M059J (cell line): ENCODE results near the gene RNU1-3. TPM values are rescaled to one million over a fixed set of nuclear protein-coding genes. Genes with fewer than 3 reads are reported as not detected.
A peak's percentile ranks its signal among the peaks of the same experiment; 100 is the strongest.
"Not testable (repeated sequence)": the region's sequence is repeated elsewhere in the genome, so short reads cannot be mapped to it uniquely, and the experiment has no call there.

ENCODE experiments used
- DNase-seq: peaks from one replicate; pipeline ENCODE4 v3.0.0-alpha.2; 2012; ENCODE audit warnings: low read depth
- total RNA-seq: library from RNA; depleted of rRNA; stranded (reverse); fragments of >200 nt; shearing (Covaris generic); gene quantifications from 2 replicates; pipeline ENCODE4 v1.2.3, GENCODE V29; 2014

RNU1-3 gene
- total RNA-seq, 1 experiment from 2014 or later = not detected

DNA sequence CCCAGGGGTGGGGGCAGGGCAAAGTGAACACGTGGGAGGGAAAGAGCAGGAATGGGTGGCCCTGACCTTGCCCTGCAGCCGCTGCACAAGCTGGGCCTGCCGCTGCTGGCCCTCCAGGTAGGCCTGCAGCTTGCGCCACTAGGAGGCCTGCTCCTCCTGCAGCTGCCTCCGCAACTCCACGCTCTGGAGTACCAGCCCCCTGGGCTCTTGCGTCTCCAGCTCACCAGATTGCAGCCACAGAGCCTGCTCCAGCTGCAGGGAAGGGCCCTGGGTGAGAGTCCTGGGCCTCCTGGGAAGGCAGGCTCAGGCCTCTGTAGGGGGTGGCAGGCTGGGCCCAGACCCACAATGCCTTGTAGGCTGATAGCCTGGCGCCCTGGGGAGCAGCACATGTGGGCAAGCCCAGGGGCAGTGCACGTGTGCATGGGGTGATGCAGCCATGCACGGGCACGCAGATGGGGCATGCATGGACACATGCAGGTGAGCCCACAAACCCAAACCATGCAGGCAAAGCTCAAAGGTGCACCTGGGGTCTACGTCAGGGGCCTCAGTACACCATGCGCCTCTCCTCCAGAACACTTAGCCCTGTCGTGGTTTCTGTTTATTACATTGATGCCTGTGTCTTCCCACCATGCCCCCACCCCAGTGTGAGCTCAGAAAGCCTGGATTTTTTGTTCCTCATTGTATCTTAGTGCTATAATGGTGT, 9.6 kb downstream of the RNU1-3 start:
- DNase-seq = not testable (repeated sequence)

DNA sequence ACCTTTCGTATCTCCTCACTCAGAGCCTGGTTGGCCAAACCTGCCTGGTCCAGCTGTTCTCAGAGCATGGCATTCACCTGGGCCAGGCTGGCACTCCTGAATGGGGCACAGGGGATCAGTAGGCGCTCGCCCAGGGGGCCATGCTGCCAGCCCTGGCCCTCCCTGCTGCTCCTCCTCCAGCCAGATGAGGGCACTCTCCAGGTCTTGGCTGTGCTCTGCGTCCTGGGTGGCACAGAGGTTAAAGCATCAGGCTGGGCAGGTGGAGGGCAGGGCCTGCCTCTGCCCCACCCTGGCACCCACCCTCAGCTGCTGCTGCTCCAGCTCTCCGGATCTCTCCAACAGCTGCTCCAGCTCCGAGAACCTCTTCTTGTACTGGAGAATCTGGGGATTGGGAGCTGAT, 10.2 kb downstream of the RNU1-3 start:
- DNase-seq = not testable (repeated sequence)

DNA sequence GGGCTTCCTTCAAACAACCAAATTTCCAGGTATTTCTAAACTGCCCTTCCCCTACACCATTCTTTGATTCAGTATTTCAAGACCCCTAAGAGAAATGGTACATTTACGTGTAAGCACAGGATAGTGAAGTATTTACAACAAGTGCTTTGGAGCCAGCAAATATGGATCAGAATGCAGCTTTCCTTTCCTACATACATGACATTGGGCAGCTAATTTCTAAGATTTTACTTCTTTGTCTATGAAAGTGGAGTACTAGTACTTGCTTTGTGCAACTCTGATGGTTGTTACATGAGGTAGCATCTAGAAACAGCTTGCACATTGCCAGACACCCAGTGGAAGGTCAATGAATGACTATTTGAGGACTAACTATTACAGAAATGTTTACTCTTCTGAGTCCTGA, 15.2 kb downstream of the RNU1-3 start:
- not testable (repeated sequence) for DNase-seq

DNA sequence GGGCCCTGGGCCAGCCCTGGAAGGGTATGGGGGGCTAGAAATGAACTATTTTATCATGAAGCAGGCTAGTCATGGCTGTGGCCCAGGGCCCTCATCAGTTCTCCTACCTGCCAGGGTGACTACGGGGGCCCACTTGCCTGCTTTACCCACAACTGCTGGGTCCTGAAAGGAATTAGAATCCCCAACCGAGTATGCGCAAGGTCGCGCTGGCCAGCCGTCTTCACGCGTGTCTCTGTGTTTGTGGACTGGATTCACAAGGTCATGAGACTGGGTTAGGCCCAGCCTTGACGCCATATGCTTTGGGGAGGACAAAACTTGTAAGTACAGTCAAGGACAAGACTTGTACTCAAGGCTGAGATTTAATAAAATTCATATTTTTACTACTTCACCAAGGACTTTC, 16.8 kb downstream of the RNU1-3 start:
- not testable (repeated sequence) for DNase-seq

GRCh38 chr1:16649390-16649789, 17.4 kb downstream of the RNU1-3 start:
- DNase-seq = not testable (repeated sequence)

- DNase-seq = not testable (repeated sequence)
These were observed 18.0 kb downstream of the RNU1-3 start for GRCh38 chr1:16648756-16649155.

DNA sequence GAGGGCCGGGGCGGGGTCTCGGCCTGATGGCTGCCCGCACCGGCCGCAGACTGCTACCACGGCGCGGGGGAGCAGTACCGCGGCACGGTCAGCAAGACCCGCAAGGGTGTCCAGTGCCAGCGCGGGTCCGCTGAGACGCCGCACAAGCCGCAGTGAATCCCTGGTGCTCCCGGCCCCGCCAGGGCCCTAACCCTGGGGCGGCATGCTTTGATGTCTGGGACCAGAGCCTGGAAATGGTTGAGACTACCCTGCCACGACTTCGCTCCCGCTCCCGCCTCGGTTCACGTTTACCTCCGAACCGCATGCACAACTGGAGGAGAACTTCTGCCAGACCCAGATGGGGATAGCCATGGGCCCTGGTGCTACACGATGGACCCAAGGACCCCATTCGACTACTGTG, 18.5 kb downstream of the RNU1-3 start:
- not testable (repeated sequence) for DNase-seq

DNA sequence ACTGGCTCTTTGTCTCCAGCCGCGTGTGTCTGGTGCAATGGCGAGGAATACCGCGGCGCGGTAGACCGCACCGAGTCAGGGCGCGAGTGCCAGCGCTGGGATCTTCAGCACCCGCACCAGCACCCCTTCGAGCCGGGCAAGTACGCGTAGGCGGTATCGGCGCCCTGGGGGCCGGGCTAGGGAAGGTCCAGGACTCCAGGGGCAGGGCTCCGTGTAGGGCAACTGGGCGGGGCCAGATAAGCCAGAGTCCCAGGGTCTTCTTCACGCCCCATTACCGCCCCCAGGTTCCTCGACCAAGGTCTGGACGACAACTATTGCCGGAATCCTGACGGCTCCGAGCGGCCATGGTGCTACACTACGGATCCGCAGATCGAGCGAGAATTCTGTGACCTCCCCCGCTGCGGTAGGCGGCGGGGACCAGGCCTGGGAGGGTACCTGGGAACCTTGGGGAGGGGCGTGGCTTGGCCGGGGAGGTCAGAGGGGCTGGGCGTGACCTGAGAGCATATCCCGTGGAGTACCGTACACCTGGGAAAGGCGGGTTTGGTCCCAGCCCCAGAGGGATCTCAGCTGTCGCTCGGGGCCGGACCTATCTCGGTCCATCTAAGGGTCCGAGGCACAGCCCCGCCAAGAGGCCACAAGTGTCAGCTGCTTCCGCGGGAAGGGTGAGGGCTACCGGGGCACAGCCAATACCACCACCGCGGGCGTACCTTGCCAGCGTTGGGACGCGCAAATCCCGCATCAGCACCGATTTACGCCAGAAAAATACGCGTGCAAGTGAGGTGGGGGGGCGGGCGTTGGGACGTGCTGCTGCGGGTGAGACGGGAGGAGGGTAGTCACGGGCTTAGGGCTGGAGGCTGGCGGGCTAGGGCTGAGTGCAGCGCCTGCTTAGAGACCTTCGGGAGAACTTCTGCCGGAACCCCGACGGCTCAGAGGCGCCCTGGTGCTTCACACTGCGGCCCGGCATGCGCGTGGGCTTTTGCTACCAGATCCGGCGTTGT, 19.3 kb downstream of the RNU1-3 start:
- not testable (repeated sequence) for DNase-seq

- not testable (repeated sequence) for DNase-seq
These were observed 20.0 kb downstream of the RNU1-3 start for GRCh38 chr1:16646716-16647115.

GRCh38 chr1:16646061-16646664, 20.6 kb downstream of the RNU1-3 start:
- not testable (repeated sequence) for DNase-seq

DNA sequence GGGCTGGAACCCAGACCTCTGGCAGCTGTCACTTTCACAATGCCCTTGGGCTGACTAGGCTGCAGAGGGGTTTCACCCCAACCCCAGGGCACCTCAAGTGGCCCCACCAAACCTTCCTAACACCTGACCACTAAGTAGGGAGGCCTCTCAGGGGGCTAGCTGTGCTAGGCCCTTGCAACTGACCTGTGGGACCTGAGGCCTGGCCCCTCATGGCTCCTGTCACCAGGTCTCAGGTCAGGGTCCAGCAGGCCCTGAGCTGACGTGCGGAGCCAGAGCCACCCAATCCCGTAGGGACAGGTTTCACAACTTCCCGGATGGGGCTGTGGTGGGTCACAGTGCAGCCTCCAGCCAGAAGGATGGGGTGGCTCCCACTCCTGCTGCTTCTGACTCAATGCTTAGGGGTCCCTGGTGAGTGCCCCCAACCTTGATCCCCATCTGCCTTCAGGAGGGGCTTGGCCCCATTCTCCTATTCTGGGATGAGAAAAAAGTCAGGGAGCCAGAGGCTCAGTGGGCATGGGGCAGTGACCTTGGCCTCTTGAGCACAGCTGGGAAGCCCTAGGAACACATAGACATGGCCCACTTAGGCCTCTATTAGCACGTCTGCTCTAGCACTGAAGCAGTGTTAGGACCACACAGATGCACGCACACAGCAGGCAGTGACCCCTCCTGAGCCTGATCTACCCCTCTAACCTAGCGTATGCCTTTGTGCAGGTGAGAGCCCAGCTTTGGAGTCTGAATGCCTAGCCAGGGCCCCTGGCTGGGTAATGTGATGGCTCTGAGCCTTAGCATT, 21.3 kb downstream of the RNU1-3 start:
- not testable (repeated sequence) for DNase-seq

DNA sequence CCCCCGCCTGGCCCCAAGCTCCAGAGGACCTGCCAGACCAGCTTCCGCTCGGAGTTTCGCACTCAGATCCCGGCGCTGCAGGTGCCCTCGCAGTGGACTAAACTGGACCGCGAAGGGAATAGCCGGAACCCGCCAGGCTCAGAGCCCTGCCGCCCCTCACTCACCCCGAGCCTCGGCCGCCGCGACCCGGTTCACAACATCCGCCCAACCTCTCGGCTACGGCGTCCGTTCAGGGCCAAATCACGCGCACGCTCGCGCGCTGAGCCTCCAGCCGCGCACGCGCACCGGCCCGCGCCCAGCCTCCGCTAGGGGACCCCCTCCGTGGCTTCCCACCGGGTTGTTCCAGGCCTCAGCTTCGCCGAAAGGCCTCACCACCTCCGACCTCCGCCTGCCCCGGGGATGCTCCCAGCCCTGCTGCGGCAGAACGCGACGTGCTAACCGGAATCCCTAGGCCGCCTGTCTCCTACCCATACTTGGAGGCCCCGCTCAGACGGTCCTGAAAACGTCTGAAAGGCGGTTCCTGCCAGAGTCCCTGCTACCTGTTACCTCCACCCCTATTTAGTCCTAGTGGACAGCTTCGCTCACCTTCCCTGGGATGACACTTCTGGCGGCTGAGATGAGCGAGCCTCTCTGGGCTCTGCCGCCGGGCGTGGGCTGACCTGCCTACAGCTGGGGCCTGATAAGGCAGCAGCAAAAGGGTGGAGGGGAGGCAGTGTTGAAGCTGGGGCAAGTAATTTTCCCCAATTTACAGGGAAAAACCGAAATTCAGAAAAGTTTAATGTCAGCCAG, 22.1 kb downstream of the RNU1-3 start:
- peak; percentile 94 for DNase-seq

DNA sequence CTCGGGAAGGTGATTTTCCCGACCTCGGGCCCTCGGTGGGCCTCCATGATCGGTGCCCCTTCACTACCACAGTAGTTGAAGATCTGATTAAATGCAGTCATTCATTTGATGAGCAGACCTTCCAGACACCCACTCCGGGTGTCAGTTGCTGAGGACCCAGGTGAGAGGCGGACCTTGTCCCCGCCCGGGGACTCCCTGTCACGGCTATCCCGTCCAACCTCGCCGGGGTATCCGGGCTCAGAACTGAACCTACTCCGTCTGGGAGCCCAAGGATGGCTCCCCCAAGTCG, 22.6 kb downstream of the RNU1-3 start:
- DNase-seq = no peak

DNA sequence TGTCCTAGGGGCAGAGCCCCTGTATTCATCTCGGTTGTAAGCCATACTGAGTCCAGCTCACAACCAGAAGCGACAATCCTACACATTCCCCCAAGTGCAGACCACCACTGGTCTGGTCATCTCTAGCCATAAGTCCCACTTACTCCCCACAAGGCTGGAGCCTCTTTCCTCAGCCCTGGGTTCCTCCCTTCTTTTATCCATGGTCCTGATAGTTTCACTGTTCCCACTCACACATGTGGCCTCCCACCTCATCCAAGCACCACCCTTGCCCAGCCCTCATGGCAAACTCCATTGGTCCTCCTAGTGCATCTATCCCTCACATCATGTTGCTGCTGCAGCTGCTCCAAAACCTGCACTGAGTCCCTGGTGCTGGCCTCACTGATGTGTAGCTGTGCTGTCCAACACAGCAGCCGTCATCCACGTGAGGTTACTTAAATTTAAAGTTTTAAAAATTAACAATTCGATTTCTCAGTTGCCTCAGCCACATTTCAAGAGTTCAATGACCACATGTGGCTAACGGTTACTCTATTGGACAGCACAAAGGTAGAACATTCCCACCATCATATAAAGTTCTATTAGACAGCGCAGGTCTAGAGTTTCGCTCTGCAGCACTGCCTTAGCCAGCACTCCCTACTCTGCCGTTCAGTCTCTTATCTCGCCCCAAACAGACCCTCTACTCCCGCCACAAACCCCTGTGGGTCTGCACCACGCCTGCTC, 23.1 kb downstream of the RNU1-3 start:
- DNase-seq = peak; percentile 36

GRCh38 chr1:16643001-16643411, 23.7 kb downstream of the RNU1-3 start:
- DNase-seq = not testable (repeated sequence)

DNA sequence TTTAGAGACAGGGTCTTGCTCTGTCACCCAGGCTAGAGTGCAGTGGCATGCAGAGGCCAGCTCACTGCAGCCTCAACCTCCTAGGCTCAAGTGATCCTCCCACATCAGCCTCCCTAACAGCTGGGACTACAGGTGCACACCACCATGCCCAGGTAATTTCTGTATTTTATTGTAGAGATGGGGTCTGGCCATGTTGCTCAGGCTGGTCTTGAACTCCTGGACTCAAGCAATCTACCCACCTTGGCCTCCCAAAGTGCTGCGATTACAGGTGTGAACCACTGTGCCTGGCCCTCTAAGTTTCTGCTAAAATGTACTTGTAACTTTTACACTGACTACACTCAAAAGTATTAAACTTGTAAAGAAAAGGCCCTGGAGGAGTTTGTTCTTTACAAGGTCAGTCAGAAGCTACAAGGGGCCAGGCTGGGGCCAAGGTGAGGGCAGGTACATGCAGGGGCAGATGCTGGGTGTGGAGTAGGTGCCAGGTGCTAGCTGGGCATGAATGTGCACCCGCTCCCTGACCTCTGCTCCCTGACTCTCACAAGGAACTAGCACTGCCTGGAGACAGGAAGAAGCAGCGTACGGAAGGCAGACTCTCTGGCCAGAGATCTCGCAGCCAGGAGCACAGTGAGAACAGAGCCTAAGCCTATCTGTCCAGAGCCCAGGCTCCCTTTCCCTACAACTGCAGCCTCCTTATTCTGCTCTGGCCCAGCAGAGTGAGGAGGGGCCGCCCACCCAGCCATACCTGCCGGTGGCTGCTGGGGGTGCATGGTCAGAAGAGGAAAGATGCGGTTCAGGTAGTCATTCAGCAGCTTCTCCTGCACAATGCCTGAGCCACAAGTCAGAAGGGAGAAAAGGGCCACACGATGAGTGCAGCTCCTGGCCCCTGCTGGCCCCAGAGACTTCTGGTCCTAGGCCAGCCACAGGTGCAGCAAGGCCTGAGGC, 24.5 kb downstream of the RNU1-3 start:
- DNase-seq = not testable (repeated sequence)

- not testable (repeated sequence) for DNase-seq
These were observed 25.4 kb downstream of the RNU1-3 start for GRCh38 chr1:16641159-16641975.
